Renal cortex interstitium (tissue), 11 donors: ENCODE results near the gene ARHGEF28. TPM values are rescaled to one million over a fixed set of nuclear protein-coding genes. Genes with fewer than 3 reads are reported as not detected.

Experiments
- DNase-seq, 11 donors: peaks; one replicate each; pipeline ENCODE4 v3.0.0-alpha.2; 2013; ENCODE audit warnings: low read depth in 9 of 11, low spot score in 4 of 11; ENCODE audit errors: extremely low read depth in 1 of 11
- polyA plus RNA-seq, 3 donors: library from polyadenylated mRNA; unstranded; fragments of 120-200 nt; gene quantifications; one replicate each; pipeline ENCODE4 v1.2.1, GENCODE V29; 2013; ENCODE audit not compliant: insufficient read length in 3 of 3

Gene ARHGEF28
- polyA plus RNA-seq, 3 donors: 40.8 to 70.9 (median 52.7) TPM

DNA sequence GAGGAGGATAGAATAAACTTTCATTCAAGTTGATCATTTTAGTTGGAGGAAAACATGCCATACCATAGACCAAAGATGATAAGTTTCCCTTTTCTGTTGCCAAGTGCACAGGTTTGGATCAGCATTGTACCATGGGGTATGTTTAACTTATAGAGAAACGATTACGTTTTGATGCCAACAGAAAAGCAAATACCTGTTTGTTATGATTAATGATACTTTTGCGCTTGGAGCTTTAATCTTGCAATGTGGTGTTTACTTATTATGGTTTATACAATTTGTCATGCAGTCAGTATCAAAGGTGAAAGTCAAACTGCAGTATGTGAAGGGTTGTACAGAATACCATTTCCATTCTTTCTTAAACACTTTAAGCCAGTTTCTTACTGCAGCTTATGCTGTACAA lies 13.2 kb upstream of the ARHGEF28 start:
- no peak for DNase-seq

- DNase-seq: no peak
Measured at GRCh38 chr5:73615085-73615484, 10.9 kb upstream of the ARHGEF28 start.

DNA sequence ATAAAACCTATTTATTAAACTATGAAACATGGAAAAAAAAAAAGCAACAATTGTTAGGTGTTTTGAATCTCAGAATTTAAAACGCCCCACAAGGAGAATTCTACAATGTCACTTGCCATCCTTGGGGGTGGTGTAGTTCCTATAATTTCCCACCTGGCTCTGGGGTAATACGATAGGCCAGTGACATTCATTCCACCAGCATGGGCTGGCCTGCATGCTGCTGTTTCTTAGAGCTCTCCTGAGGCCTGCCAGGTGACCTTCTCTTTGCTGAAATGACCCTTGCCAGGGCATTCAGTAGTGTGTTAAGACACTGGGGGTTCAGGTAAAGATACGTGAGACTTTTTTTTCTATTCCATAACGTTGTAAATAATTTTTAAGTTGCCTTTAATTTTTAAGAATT lies 10.0 kb upstream of the ARHGEF28 start:
- DNase-seq: no peak

- no peak for DNase-seq
Measured at GRCh38 chr5:73617510-73618279, 8.3 kb upstream of the ARHGEF28 start.

DNA sequence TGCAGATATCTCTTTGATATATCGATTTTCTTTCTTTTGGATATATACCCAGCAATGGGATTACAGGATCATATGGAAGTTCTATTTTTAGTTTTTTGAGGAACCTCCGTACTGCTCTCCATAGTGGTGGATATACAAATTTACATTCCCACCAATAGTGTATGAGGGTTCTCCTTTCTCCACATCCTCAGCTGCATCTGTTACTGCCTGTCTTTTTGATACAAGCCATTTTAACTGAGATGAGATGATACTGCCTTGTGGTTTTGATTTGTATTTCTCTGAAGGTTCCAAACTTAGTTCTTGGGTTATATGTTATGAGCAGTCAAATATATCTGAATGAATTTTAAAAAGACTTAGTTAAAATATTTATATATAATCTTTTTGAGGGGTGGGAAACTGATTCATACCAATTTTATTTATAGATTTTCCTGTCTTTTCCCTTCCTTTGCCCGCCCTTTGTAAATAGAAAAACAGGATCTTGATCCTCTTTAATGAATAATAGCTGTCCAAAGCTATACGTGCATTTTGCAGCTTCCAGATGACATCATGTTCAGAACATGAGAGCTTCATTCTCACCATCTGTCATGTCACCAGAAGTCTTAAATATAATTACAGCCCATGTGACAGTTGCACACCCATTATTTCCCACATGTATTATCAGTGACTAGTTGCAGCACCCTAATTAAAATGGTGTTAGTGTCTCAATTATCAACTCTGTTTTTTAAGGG lies 6.2 kb upstream of the ARHGEF28 start:
- no peak for DNase-seq

- no peak for DNase-seq
Measured at GRCh38 chr5:73620334-73620687, 5.7 kb upstream of the ARHGEF28 start.

GRCh38 chr5:73623060-73623459 lies 2.9 kb upstream of the ARHGEF28 start:
- DNase-seq: no peak

DNA sequence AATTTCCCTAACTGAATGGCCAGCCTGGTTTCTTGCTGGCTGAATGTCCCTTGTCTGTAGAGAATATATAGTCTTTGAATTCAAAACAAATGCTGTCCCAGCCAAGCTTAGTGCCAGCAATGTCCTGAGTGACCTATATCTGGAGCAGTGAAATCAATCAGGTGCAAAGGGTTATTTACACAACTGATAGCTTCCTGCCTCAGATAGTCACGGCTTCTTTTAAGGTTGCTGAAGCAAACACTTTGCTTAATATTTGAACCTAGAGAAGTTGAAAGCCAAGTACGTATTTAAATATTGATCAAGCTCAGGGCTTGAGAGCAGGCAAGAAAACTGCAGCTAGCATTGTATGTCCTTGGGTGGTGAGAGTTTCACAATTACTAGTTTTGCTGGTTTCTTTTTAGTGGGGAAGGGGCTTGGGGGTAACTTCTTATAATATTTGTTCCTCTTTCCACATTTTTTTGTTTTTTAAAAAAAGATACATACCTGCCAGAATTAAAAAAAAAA lies 2.0 kb upstream of the ARHGEF28 start:
- DNase-seq: no peak

GRCh38 chr5:73624888-73625287 lies 1.1 kb upstream of the ARHGEF28 start:
- DNase-seq: no peak

- peak in 1 of 11 donors; percentile 15 for DNase-seq
Measured at GRCh38 chr5:73625372-73625943, 538 bp upstream of the ARHGEF28 start.

DNA sequence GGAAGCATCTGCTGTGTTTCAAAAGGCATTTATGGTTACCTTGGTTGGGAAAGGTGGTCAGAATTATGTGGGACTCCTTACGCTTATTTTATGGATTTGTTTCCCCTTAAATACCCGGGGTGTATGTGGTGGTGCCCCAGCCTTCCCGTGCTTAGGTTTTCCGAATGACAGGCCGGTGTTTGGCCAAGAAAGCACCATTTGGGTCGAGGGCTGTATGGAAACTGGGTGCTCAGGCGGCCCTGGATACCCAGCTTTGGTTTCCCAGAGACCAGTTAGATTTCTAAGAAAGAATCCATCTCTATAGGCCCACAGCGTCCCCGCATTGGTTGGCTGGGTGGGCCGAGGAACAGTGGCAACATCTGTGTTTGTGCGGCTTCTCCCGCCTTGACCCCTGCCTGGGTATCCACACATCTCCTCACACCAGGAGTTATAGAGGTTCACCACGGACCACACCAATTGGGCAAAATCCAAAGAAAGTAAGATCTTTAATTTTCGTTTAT lies 868 bp downstream of the ARHGEF28 start:
- DNase-seq: no peak

GRCh38 chr5:73629456-73629855 lies 3.5 kb downstream of the ARHGEF28 start:
- DNase-seq: no peak

GRCh38 chr5:73630765-73631164 lies 4.8 kb downstream of the ARHGEF28 start:
- DNase-seq: no peak

DNA sequence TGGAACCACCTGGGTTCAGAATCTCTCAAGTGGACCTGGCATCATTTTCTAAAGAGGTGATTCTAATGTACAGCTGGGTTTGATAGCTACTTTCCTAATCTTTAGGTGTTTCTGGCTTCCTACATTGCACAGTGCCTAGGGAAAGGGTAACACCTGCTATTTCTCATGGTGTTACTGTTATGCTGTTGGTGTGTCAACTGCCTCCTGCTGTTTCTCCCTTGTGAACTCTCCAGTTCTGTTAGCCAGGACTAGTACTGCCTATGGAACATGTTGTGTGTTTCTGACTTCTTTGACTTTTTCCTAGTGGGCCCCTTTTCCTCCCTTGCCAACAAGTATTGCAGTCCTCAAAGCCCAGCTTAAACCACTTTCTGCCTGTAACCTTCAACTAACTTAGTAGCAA lies 5.5 kb downstream of the ARHGEF28 start:
- DNase-seq: no peak

DNA sequence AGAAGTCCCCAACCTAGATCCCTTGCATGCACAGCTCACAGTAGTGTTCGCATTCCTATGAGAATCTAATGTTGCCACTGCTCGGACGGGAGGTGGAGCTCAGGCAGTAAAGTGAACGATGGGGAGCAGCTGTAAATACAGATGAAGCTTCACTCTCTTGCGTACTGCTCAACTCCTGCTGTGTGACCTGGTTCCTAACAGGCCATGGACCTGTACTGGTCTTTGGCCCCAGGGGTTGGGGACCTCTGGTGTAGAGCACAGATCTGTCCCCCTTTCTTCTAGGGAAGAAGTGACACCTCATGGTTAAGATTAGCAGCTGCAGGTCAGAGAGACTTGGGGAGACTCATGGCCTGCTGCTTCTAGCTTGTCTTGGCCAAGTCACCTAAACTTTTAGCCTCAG lies 7.1 kb downstream of the ARHGEF28 start:
- DNase-seq: no peak

DNA sequence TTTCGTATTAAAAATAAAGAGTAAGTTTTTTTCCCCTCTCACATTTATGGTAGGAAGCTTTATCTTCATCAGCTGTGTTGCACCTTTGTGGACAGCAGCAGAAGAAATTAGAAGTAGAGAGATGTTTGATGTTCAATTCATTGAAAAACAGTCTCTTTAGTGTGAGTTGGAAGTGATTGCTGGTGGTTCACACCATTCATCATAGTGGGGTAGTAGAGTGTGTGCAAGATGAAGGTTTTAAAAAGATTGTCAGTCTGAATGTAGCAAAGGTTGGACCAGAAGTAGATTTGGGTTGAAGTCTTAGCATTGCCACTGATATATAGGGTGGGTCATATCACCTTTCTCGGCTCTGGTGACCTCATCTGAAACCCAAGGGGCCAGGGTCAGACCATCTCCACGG lies 10.4 kb downstream of the ARHGEF28 start:
- DNase-seq: no peak

DNA sequence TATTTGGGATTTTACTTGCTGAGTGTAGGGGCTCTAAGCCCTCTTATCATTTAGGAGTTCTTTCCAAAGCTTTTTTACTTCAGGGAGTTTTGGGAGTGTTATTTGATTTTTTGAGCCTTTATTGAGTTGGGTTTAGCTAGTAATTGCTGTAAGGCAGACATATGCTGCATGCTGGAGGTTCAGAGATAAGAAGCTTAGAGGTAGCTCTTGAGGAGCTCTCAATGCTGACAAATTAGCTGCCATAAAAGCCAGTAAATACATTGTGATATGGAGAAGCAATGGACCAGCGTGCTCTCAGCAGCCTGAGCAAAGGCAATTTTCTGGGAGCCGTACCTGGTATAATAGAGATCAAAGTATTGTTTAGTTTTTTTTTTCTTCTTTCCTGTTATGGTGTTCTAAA lies 11.6 kb downstream of the ARHGEF28 start:
- no peak for DNase-seq

DNA sequence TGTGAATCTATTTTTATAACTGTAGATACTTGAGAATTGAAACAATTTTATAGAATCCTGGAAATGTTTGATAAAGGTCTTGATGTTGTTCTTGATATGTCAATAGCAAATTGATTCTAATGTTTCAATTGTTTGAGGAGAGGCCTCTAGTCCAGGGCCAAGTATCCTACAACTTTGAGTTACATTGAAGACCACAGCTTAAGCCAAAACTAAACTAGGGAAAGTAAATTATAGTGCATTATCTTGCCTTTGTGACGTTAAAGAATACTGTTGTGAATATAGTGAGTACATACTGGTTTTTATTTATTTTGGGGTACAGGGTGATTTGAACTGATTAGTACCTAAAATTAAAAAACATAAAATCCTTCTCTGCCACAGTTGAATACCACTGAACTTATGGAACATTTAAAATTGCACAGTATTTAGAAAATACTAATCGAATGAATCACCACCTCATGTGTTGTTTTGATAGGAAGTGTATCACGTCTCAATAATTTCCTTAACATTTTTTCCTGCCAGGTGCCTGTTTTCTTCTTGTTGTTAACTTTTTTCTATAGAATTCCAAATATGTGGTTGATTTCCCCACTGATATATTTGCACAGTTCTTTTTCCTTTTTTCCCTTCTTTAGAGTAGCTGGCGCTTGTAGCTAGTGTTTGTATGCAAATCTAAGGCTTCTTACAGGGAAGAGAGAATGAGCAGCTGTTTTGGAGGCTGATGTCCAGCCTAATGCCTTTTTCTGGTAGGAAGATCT lies 12.5 kb downstream of the ARHGEF28 start:
- no peak for DNase-seq

- no peak for DNase-seq
Measured at GRCh38 chr5:73640861-73641320, 14.9 kb downstream of the ARHGEF28 start.
